Activated effector memory CD4-positive, alpha-beta T cell treated with Interleukin-2 at 50 U/mL for 16 hours (primary cell): ENCODE measurements around the gene LINC01488.

Experiments
- DNase-seq: peaks from one replicate; pipeline ENCODE4 v3.0.0-alpha.2; 2020

LINC01488 gene

GRCh38 chr11:69446108-69446507 is 35.4 kb upstream of the LINC01488 start:
- no peak for DNase-seq

GRCh38 chr11:69447786-69448185 is 33.7 kb upstream of the LINC01488 start:
- no peak for DNase-seq

GRCh38 chr11:69448471-69449284 is 32.8 kb upstream of the LINC01488 start:
- DNase-seq: no peak

GRCh38 chr11:69449320-69450063 is 32.0 kb upstream of the LINC01488 start:
- DNase-seq: no peak

- DNase-seq: no peak
These were observed 31.2 kb upstream of the LINC01488 start for GRCh38 chr11:69450064-69450856.

- no peak for DNase-seq
These were observed 30.6 kb upstream of the LINC01488 start for GRCh38 chr11:69450857-69451220.

GRCh38 chr11:69451289-69451688 is 30.2 kb upstream of the LINC01488 start:
- DNase-seq: no peak

GRCh38 chr11:69452206-69452987 is 29.1 kb upstream of the LINC01488 start:
- no peak for DNase-seq

- no peak for DNase-seq
These were observed 28.3 kb upstream of the LINC01488 start for GRCh38 chr11:69453151-69453550.

- no peak for DNase-seq
These were observed 27.4 kb upstream of the LINC01488 start for GRCh38 chr11:69454018-69454417.

GRCh38 chr11:69455969-69456368 is 25.5 kb upstream of the LINC01488 start:
- DNase-seq: no peak

- DNase-seq: no peak
These were observed 24.8 kb upstream of the LINC01488 start for GRCh38 chr11:69456712-69457111.

- DNase-seq: no peak
These were observed 21.5 kb upstream of the LINC01488 start for GRCh38 chr11:69459848-69460539.

- no peak for DNase-seq
These were observed 20.8 kb upstream of the LINC01488 start for GRCh38 chr11:69460540-69461257.

- no peak for DNase-seq
These were observed 20.0 kb upstream of the LINC01488 start for GRCh38 chr11:69461272-69461962.

GRCh38 chr11:69462106-69462951 is 19.1 kb upstream of the LINC01488 start:
- DNase-seq: no peak

GRCh38 chr11:69463181-69463994 is 18.1 kb upstream of the LINC01488 start:
- DNase-seq: no peak
